Measurements from ENCODE around the gene GLIS1.

DNA sequence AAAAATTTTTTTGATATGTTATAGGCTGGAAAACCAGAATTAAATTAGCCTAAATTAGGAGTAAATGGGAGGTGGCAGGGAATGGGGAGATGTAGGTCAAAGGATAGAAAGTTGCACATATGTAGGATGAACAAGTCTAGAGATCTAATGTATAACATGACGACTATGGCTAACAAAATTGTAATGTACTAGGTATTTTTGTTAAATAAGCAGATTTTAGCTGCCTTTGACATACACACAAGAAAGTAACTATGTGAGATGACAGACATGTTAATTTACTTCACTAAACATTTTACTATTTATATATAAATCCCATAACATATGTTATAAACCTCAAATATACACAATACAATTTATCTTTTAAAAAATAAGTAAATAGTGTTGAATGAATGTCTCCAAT, 30.2 kb upstream of the GLIS1 start:
- no peak for TF ChIP-seq EZH2 (IDR thresholded peaks at IDR 0.05; ENCODE audit: borderline replicate concordance, low read depth, low read length, poor library complexity, severe bottlenecking)
- TF ChIP-seq, protein P1, sequence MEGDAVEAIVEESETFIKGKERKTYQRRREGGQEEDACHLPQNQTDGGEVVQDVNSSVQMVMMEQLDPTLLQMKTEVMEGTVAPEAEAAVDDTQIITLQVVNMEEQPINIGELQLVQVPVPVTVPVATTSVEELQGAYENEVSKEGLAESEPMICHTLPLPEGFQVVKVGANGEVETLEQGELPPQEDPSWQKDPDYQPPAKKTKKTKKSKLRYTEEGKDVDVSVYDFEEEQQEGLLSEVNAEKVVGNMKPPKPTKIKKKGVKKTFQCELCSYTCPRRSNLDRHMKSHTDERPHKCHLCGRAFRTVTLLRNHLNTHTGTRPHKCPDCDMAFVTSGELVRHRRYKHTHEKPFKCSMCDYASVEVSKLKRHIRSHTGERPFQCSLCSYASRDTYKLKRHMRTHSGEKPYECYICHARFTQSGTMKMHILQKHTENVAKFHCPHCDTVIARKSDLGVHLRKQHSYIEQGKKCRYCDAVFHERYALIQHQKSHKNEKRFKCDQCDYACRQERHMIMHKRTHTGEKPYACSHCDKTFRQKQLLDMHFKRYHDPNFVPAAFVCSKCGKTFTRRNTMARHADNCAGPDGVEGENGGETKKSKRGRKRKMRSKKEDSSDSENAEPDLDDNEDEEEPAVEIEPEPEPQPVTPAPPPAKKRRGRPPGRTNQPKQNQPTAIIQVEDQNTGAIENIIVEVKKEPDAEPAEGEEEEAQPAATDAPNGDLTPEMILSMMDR (conservative IDR thresholded peaks at IDR 0.05; ENCODE audit: low read depth, low read length), result no peak

Data from A673 (cell line).